ENCODE results near the gene ABCC3.

The ABCC3 gene

DNA sequence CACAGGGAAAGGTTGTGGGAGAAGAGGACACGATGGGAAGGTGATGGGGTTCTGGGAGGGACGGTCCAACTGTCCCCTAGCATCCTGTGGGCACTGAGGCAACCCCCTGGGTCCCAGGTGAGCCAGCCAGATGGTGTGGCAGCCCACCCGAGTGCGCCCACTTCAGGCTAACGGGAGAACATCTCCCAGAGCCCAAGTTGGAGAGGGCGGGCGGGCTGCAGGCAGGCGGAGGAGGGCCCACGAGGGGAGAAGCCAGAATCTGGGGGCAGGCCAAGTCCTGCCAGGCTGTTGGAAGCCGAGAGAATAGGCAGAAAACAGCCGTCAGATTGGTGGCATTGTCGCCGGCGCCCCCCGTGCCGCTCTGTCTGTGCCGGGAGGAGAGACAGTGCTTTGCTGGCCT, 13.8 kb upstream of the ABCC3 start:
- H2BK15ac ChIP-seq (ENCODE audit: low read depth, poor library complexity, severe bottlenecking): no peak overlapping the region

DNA sequence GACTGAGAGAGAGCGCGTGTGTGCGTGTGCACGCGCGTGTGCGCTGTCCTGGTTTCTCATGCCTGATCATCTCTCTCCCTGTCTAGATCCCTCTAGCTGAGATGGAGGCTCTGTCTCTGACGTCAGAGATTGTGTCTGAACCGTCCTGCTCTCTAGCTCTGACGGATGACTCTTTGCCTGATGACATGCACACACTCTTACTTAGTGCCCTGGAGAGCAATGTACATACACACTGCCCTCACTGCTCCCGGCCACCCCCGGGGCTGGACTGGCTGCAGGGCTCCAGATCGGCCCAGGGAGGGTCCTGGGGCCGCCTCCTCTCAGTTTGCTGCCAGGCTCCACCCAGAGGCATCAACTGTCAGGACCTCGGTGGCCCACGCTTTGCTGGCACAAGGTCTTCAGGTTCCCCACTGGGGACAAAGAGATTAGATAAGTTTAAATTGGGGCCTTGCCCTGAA, 13.1 kb upstream of the ABCC3 start:
- H3K36me3 ChIP-seq (ENCODE audit: control insufficient read depth in 1 of 2, insufficient read depth in 2 of 2, low read depth in 1 of 2, low read length in 2 of 2): no peaks in the 10 kb centered on the region
- H2AK5ac ChIP-seq (ENCODE audit: low read length, severe bottlenecking): no peak overlapping the region
- 52% methylated on average over 16 of the region's 16 CpGs for WGBS
- no peak overlapping the region for H2BK12ac ChIP-seq (ENCODE audit: low read length in 2 of 2)
- H4K91ac ChIP-seq (ENCODE audit: low read length): no peak overlapping the region
- no peak overlapping the region for H3K4me2 ChIP-seq (ENCODE audit: low read length, poor library complexity, severe bottlenecking)
- no peak overlapping the region for H2BK120ac ChIP-seq (ENCODE audit: low read depth, low read length)
- H4K8ac ChIP-seq (ENCODE audit: low read length): no peak overlapping the region
- H3K4me3 ChIP-seq (ENCODE audit: insufficient read depth in 1 of 2, low read depth in 1 of 2, low read length in 2 of 2): no peak overlapping the region
- H3K4ac ChIP-seq (ENCODE audit: low read depth in 1 of 2, low read length in 2 of 2): no peak overlapping the region
- H3K18ac ChIP-seq (ENCODE audit: low read depth in 1 of 2, low read length in 2 of 2): no peak overlapping the region
- DNase-seq: peak; percentile 61
- peaks cover 26% of the 10 kb centered on the region for H3K4me1 ChIP-seq (ENCODE audit: control insufficient read depth, insufficient read depth, low read depth, low read length)
- no peak overlapping the region for H3K9ac ChIP-seq (ENCODE audit: low read length)
- H3K14ac ChIP-seq (ENCODE audit: low read length in 2 of 2): no peak overlapping the region
- no peaks in the 10 kb centered on the region for H3K9me3 ChIP-seq (ENCODE audit: control insufficient read depth, low read length)
- H3K23ac ChIP-seq (ENCODE audit: low read length in 2 of 2): peak overlapping the region in 1 of 2 experiments; percentile 34
- H2BK5ac ChIP-seq (ENCODE audit: low read depth, low read length, poor library complexity, severe bottlenecking): no peak overlapping the region
- H2AFZ ChIP-seq (ENCODE audit: low read depth, low read length): no peak overlapping the region
- no peaks in the 10 kb centered on the region for H3K79me1 ChIP-seq (replicated peaks; ENCODE audit: low read length, poor library complexity, severe bottlenecking)
- H3K27ac ChIP-seq (ENCODE audit: low read length, poor library complexity, severe bottlenecking): no peak overlapping the region
- peaks cover 0 to 12% of the 10 kb centered on the region in 2 experiments for H3K27me3 ChIP-seq (ENCODE audit: control insufficient read depth in 1 of 2, insufficient read depth in 1 of 2, low read length in 2 of 2)
- H2BK15ac ChIP-seq (ENCODE audit: low read depth, poor library complexity, severe bottlenecking): no peak overlapping the region

More for the DNA sequence above, 13.8 kb upstream of the ABCC3 start:
- H3K27ac ChIP-seq (ENCODE audit: low read length, poor library complexity, severe bottlenecking): no peak overlapping the region
- H2AK5ac ChIP-seq (ENCODE audit: low read length, severe bottlenecking): no peak overlapping the region
- no peaks in the 10 kb centered on the region for H3K36me3 ChIP-seq (ENCODE audit: control insufficient read depth in 1 of 2, insufficient read depth in 2 of 2, low read depth in 1 of 2, low read length in 2 of 2)
- H3K9me3 ChIP-seq (ENCODE audit: control insufficient read depth, low read length): no peaks in the 10 kb centered on the region
- H3K23ac ChIP-seq (ENCODE audit: low read length in 2 of 2): no peak overlapping the region
- no peak overlapping the region for H4K8ac ChIP-seq (ENCODE audit: low read length)
- H2BK120ac ChIP-seq (ENCODE audit: low read depth, low read length): no peak overlapping the region
- H2AFZ ChIP-seq (ENCODE audit: low read depth, low read length): peak overlapping the region; percentile 16
- peak overlapping the region in 1 of 2 experiments; percentile 81 for H2BK12ac ChIP-seq (ENCODE audit: low read length in 2 of 2)
- peaks cover 22% of the 10 kb centered on the region for H3K4me1 ChIP-seq (ENCODE audit: control insufficient read depth, insufficient read depth, low read depth, low read length)
- H3K9ac ChIP-seq (ENCODE audit: low read length): no peak overlapping the region
- no peaks in the 10 kb centered on the region for H3K79me1 ChIP-seq (replicated peaks; ENCODE audit: low read length, poor library complexity, severe bottlenecking)
- H3K14ac ChIP-seq (ENCODE audit: low read length in 2 of 2): no peak overlapping the region
- no peak overlapping the region for H2BK5ac ChIP-seq (ENCODE audit: low read depth, low read length, poor library complexity, severe bottlenecking)
- peak overlapping the region; percentile 36 for H4K91ac ChIP-seq (ENCODE audit: low read length)
- no peak overlapping the region for H3K4me3 ChIP-seq (ENCODE audit: insufficient read depth in 1 of 2, low read depth in 1 of 2, low read length in 2 of 2)
- WGBS: 49% methylated on average over 17 of the region's 17 CpGs
- no peak for DNase-seq
- peaks cover 0 to 12% of the 10 kb centered on the region in 2 experiments for H3K27me3 ChIP-seq (ENCODE audit: control insufficient read depth in 1 of 2, insufficient read depth in 1 of 2, low read length in 2 of 2)
- no peak overlapping the region for H3K4ac ChIP-seq (ENCODE audit: low read depth in 1 of 2, low read length in 2 of 2)
- H3K4me2 ChIP-seq (ENCODE audit: low read length, poor library complexity, severe bottlenecking): no peak overlapping the region
- no peak overlapping the region for H3K18ac ChIP-seq (ENCODE audit: low read depth in 1 of 2, low read length in 2 of 2)

DNA sequence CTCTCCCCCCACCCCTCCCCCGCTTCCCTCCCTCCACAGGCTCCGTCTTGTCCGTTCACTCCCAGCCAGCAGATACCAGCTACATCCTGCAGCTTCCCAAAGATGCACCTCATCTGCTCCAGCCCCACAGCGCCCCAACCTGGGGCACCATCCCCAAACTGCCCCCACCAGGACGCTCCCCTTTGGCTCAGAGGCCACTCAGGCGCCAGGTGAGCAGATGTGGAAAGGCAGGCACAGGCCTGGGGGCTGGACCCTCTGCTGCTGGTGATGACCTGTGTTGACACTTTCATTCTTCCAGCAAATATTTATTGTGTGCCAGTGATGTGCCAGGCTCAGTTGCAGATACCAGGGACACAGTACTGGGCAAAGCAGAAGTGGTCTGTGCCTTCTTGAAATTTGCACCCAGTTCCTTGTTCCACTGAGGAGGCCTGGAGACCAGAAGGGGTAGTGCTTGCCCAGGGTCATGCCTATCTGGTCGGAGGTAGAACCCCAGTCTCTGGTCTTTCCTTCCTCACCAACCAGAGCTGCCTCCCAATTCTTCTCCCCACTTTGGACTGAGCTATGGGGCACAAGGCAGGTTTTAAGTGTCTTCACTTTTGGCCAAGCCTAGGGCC, 10.3 kb upstream of the ABCC3 start:
- Histone ChIP-seq H3K79me1 (replicated peaks; ENCODE audit: low read length, poor library complexity, severe bottlenecking) (no peaks in the 10 kb centered on the region), H3K36me3 (ENCODE audit: control insufficient read depth in 1 of 2, insufficient read depth in 2 of 2, low read depth in 1 of 2, low read length in 2 of 2) (no peaks in the 10 kb centered on the region), H2BK12ac (ENCODE audit: low read length in 2 of 2) (no peak overlapping the region), H3K23ac (ENCODE audit: low read length in 2 of 2) (no peak overlapping the region), H3K4me1 (ENCODE audit: control insufficient read depth, insufficient read depth, low read depth, low read length) (peaks cover 34% of the 10 kb centered on the region), H2BK5ac (ENCODE audit: low read depth, low read length, poor library complexity, severe bottlenecking) (no peak overlapping the region), H3K4ac (ENCODE audit: low read depth in 1 of 2, low read length in 2 of 2) (no peak overlapping the region), H3K9me3 (ENCODE audit: control insufficient read depth, low read length) (no peaks in the 10 kb centered on the region), H4K8ac (ENCODE audit: low read length) (no peak overlapping the region), H3K27ac (ENCODE audit: low read length, poor library complexity, severe bottlenecking) (no peak overlapping the region), H2AFZ (ENCODE audit: low read depth, low read length) (no peak overlapping the region), H3K4me3 (ENCODE audit: insufficient read depth in 1 of 2, low read depth in 1 of 2, low read length in 2 of 2) (no peak overlapping the region), H3K14ac (ENCODE audit: low read length in 2 of 2) (no peak overlapping the region), H2BK15ac (ENCODE audit: low read depth, poor library complexity, severe bottlenecking) (no peak overlapping the region), H3K27me3 (ENCODE audit: control insufficient read depth in 1 of 2, insufficient read depth in 1 of 2, low read length in 2 of 2) (peaks cover 10 to 12% of the 10 kb centered on the region in 2 experiments), H3K4me2 (ENCODE audit: low read length, poor library complexity, severe bottlenecking) (no peak overlapping the region), H3K9ac (ENCODE audit: low read length) (no peak overlapping the region), H4K91ac (ENCODE audit: low read length) (no peak overlapping the region), H3K18ac (ENCODE audit: low read depth in 1 of 2, low read length in 2 of 2) (no peak overlapping the region), H2BK120ac (ENCODE audit: low read depth, low read length) (no peak overlapping the region), H2AK5ac (ENCODE audit: low read length, severe bottlenecking) (no peak overlapping the region)
- WGBS: 85% methylated on average over 7 of the region's 7 CpGs
- DNase-seq: no peak

DNA sequence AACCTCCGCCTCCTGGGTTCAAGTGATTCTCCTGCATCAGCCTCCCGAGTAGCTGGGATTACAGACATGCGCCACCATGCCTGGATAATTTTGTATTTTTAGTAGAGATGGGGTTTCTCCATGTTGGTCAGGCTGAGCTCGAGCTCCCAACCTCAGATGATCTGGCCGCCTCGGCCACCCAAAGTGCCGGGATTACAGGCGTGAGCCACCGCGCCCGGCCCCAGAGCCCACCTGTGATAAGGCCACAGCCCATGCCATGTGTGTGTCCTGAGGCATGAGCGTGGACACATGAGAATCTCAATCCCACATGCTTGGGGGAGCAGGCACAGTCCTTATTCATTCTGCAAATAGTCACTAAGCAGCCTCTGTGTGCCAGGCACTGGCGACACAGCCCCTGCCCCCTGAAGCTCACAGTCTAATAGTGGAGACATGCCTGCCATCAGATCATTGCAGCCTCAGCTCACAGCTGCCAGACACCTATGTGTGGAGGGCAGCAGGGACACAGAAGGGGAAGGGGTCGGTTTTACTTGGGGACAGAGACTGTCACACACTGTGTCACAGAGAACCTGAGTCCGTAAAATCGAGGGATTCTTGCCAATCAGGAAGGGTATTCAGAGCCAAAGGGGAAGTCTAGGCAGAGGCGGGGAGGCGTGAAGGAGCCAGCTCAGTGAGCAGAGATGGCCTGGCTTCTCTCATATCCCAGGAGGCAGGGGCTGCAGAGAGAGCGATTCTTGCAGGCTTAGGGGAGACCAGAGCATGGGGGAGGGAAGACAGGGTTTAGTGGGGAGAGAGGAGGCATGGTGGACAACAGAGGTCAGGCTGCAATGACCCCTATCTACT, 9.4 kb upstream of the ABCC3 start:
- H2BK120ac ChIP-seq (ENCODE audit: low read depth, low read length): no peak overlapping the region
- H2BK12ac ChIP-seq (ENCODE audit: low read length in 2 of 2): no peak overlapping the region
- H3K4me1 ChIP-seq (ENCODE audit: control insufficient read depth, insufficient read depth, low read depth, low read length): peaks cover 29% of the 10 kb centered on the region
- H3K14ac ChIP-seq (ENCODE audit: low read length in 2 of 2): peak overlapping the region in 1 of 2 experiments; percentile 26
- no peak overlapping the region for H3K4me3 ChIP-seq (ENCODE audit: insufficient read depth in 1 of 2, low read depth in 1 of 2, low read length in 2 of 2)
- no peak overlapping the region for H3K23ac ChIP-seq (ENCODE audit: low read length in 2 of 2)
- no peak overlapping the region for H2BK15ac ChIP-seq (ENCODE audit: low read depth, poor library complexity, severe bottlenecking)
- no peak overlapping the region for H2BK5ac ChIP-seq (ENCODE audit: low read depth, low read length, poor library complexity, severe bottlenecking)
- H4K8ac ChIP-seq (ENCODE audit: low read length): peak overlapping the region; percentile 60
- H2AK5ac ChIP-seq (ENCODE audit: low read length, severe bottlenecking): no peak overlapping the region
- no peak overlapping the region for H3K18ac ChIP-seq (ENCODE audit: low read depth in 1 of 2, low read length in 2 of 2)
- peaks cover 12 to 17% of the 10 kb centered on the region in 2 experiments for H3K27me3 ChIP-seq (ENCODE audit: control insufficient read depth in 1 of 2, insufficient read depth in 1 of 2, low read length in 2 of 2)
- peak overlapping the region; percentile 60 for H4K91ac ChIP-seq (ENCODE audit: low read length)
- peak overlapping the region; percentile 10 for H2AFZ ChIP-seq (ENCODE audit: low read depth, low read length)
- H3K4me2 ChIP-seq (ENCODE audit: low read length, poor library complexity, severe bottlenecking): no peak overlapping the region
- no peaks in the 10 kb centered on the region for H3K9me3 ChIP-seq (ENCODE audit: control insufficient read depth, low read length)
- H3K36me3 ChIP-seq (ENCODE audit: control insufficient read depth in 1 of 2, insufficient read depth in 2 of 2, low read depth in 1 of 2, low read length in 2 of 2): no peaks in the 10 kb centered on the region
- WGBS: 90% methylated on average over 19 of the region's 19 CpGs
- H3K9ac ChIP-seq (ENCODE audit: low read length): no peak overlapping the region
- H3K79me1 ChIP-seq (replicated peaks; ENCODE audit: low read length, poor library complexity, severe bottlenecking): no peaks in the 10 kb centered on the region
- DNase-seq: no peak
- H3K4ac ChIP-seq (ENCODE audit: low read depth in 1 of 2, low read length in 2 of 2): peak overlapping the region in 1 of 2 experiments; percentile 21
- H3K27ac ChIP-seq (ENCODE audit: low read length, poor library complexity, severe bottlenecking): no peak overlapping the region
